NCI-H526 (cell line): Measurements from ENCODE around the gene SLC16A5.
"Not testable (repeated sequence)": the region's sequence is repeated elsewhere in the genome, so short reads cannot be mapped to it uniquely, and the experiment has no call there.

Source experiments
- DNase-seq, 2 experiments: peaks; one replicate each; lab custom pipeline; 2025; lab: John Stamatoyannopoulos, UW

SLC16A5 gene

DNA sequence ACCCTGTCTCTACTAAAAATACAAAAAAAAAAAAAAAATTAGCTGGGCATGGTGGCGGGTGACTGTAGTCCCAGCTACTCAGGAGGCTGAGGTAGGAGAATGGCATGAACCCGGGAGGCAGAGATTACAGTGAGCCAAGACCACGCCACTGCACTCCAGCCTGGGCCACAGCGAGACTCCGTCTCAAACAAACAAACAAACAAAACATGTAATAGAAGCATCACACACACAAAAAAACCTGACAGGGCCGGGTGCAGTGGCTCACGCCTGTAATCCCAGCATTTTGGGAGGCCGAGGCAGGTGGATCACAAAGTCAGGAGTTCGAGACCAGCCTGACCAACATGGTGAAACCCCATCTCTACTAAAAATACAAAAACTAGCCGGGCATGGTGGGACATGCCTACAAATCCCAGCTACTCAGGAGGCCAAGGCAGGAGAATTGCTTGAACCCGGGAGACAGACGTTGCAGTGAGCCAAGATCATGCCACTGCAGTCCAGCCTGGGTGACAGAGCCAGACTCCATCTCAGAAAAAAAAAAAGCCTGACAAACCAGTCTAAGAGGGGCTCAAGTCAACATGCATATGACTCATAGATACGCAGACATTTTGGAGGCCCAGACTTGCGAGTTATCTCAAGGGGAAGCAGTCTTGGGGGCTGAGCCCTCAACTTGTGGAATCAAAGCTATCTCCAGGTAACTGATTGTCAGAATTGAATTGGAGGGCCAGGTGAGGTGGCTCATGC lies 46.0 kb downstream of the SLC16A5 start:
- not testable (repeated sequence) for DNase-seq

DNA sequence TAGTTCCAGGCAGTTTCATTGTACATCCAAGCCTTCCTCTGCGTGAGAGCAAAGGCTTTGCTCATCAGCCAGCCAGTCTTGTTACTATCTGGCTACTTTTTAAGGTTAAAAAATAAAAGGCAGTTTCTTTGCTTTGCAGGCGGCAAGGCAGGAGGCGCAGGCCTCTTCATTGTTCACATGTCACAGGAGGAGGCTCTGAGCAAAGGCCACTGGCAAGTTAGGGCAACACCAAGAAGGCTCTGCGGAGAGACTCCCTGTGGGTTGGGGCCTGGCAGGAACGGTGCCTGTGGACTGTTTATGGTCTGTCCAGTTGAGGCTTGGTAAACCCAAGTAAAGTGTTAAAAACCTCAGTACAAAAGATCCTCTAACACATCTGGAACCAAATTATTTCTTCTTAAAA lies 47.7 kb downstream of the SLC16A5 start:
- no peak for DNase-seq

DNA sequence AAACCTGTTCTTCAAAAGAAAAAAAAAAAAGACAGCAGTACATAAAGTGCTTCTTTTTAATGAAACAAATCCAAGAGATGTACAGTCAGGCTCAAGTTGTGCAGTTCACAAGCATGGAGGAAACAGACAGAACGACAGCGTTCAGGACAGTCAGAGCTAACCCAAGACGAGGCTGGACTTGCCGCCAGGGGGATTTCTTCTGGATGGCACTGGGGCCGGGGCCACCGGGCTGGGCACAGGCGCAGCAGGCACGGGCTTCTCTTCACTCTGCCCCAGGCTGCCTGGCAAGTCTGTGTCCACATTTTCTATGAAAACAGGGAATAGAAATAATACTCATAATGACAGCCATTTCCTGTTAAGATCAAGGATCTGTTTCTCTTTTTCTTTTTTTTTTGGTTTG lies 48.2 kb downstream of the SLC16A5 start:
- no peak for DNase-seq

DNA sequence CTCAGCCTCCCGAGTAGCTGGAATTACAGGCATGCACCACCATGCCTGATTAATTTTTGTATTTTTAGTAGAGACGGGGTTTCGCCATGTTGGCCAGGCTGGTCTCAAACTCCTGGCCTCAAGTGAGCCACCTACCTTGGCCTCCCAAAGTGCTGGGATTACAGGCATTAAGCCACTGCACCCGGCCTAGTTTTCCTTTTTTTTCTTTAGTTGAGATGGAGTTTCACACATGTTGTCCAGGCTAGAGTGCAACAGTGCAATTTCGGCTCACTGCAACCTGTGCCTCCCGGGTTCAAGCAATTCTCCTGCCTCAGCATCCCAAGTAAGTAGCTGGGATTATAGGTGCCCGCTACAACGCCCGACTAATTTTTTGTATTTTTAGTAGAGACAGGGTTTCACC lies 50.0 kb downstream of the SLC16A5 start:
- DNase-seq: not testable (repeated sequence)

DNA sequence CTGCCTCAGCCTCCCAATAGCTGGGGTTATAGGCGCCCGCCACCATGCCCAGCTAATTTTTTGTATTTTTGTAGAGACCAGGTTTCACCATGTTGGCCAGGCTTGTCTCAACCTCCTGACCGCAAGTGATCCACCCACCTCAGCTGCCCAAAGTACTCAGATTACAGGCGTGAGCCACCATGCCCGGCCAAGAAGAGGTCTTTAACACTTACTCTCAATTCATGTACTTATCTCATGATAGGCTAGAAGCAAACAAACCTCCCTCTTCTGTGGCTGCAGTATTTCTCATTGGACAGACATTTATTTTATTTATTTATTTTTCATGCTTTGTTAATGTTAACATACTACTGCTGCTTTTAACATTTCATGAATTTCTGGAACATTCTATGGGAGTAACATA lies 50.8 kb downstream of the SLC16A5 start:
- no peak for DNase-seq

DNA sequence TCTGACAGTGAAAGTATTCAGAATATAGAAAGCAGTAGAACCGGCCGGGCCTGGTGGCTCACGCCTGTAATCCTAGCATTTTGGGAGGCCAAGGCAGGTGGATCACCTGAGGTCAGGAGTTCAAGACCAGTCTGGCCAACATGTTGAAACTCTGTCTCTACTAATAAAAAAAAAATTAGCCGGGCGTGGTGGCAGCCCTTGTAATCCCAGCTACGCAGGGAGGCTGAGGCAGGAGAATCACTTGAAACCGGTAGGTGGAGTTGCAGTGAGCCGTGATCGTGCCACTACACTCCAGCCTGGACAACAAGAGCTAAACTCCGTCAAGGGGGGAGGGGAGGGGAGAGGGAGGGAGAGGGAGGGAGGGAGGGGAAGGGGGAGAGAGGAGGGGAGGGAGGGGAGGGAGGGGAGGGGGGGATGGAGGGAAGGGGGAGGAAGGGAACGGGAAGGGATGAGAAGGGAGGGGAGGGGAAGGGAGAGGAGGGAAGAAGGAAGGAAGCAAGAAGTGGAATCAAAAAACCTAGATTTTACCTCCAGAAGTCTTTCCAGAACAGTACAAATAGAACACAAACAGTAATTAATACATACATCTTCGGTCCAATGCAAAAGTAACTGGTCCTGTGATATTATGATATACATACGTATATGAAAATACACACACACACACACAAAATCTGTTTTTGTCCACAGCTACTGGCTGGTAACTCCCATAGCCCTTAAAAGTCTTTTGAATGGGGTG lies 54.6 kb downstream of the SLC16A5 start:
- DNase-seq: no peak

DNA sequence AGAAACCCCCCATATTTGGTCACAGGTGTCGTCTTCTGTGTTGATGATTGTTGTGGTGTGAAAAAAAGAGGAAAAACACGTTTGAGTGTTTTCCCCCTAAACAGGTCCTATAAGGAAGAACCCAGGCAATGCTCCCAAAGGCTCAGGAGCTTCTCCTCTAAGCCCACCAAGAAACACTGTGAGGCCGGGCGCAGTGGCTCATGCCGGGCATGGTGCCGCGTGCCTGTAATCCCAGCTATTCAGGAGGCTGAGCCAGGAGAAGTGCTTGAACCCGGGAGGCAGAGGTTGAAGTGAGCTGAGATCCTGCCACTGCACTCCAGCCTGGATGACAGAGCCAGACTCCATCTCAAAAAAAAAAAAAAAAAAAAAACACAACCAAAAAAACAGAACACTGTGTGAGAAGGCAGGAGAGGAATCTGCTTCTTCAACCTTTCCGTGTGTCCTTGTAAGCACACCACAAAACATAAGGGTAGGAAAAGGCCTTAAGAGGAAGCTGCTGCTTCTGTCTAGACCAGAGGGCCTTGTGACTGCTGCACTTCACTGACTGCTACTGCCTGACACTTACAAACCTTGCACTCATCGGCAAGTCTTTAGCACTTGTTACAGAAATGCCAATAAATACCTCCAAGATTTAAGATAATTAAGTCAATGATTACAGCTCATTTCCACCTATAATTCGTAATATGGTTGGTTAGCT lies 57.2 kb downstream of the SLC16A5 start:
- no peak for DNase-seq

DNA sequence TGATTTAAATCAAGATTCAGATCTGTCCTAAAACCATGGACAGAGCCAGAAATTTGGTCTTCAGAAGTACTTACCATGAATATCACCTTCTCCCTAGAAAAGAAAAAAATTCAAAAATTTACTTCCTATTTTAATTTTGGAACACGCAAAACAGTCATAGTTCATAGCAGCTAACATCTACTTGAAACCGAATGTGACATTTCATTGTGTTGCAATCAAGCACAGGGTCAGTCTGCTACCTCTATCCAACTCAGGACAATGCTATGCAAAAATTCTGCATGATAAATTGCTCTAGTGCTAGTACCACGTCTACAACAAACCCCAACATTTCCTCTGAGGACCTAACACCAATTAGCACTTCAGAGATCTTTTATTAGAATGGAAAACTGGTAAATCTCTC lies 58.8 kb downstream of the SLC16A5 start:
- no peak for DNase-seq

DNA sequence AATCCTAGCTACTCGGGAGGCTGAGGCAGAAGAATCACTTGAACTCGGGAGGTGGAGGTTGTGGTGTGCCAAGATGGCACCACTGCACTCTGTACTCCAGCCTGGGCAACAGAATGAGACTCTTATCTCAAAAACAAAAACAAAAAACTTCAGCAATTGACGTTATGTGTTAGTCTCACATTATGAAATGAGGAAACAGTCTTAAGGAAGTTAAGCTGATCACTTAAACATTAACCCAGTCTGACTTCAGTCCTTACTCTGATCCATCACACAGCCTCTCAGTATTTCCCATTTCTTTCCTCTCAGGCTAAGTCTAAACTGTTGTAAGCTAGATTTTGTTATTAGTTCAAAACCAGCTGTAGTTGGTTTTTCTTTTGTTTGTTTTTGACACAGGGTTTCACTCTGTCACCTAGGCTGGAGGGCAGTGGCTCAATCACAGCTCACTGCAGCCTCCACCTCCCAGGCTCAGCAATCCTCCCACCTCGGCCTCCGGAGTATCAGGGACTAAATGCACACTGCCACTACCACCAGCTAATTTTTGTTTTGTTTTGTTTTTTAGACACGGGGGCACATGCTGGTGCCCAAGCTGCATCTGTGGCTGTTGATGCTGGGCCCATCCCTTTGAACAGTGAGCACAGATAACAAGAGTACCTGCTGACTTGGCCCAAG lies 60.3 kb downstream of the SLC16A5 start:
- DNase-seq: no peak

DNA sequence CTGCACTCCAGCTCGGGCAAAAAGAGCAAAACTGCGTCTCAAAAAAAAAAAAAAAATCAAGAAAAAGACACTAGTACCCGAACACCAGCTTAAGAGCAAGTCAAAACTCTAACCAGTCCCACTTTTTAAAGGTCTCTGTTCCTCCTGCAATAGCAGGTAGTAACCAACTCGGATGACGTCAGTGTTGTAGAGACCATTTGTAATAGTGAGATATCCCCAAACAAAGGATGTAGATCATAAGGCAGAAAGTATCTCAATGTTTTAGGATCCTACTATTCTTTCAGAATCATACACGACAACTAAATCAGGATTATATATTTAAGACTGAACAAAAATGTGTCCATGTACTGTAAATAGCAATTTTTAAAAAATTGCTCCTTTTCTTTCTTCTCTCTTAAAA lies 64.2 kb downstream of the SLC16A5 start:
- peak; percentile 15 to 23 for DNase-seq

DNA sequence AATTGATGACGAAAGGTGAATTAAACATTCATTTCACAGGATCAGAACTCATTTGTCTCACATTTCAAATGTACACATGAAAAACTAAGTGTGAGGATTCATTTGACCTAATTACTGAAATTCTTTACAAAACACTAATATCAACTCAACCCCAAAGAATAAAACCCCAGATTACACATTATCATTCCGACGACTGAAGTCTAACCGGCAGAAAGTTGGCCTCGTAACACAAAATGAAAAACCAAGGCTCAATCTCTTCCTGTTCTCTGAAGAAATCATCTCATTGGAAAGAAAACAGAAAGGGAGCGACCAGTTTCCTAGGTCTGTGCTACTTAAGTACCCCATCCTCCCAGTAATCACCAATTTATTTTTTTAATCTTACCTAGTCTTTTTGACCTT lies 64.8 kb downstream of the SLC16A5 start:
- no peak for DNase-seq

DNA sequence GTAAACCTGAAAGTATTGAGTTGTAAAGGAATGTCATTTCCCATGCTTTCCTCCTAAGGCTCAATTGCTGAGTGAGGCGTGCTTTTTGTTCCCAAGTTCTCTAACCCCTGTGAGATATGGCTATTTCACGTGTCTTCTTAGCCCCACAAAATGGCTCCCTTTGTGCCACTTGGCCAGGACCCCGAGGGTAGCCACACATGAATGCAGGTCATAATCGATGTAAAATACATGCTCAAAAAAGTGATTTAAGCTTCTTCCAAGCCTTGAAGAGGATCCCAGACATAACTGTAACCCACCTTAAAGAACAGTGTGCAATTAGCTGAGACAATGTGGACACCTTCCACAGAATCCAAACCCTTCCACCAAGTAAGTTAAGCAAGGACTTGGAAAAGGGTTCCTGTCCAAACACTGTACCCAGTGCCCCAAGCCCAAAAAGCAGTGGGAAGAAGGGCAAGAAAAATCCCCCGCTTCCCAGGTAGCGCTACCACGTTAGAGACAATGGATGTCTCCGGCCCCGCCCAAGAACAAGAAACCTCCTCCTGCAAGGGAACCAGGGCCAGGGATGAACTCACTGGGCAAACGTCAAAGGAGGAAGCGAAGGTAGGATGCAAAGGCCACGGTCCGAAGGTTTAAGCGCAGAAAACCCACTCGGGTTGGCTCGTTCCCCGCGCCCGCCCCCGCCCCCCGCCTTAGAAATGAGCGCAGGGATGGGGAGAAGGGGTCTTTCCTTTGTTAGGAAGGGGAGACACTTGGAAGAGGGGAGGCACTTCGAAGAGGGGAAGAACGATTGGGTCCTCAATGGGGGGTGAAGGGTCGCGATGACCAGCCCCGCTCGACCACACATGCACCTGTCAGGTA lies 65.4 kb downstream of the SLC16A5 start:
- DNase-seq: peak; percentile 16 to 57

DNA sequence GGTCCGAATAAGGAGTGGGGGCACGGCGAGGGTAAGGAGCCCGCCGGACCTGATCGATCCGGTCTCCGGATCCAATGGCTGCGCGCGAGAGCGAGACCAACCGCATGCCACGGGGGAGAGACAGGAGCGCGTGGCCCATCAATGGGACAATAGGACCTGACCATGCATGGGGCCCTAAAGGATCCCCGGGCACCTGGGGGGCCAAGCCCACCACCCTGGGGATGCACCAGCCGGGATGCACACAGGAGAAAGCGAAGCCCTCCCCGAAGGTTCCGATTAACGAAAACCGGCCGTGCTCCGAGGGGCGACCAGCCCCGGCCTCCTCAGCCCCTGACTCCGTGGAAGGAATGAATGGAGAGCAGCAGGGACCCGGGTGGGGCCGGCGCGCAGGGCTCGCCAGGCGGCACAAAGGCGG lies 66.0 kb downstream of the SLC16A5 start:
- DNase-seq: peak; percentile 28 to 61

DNA sequence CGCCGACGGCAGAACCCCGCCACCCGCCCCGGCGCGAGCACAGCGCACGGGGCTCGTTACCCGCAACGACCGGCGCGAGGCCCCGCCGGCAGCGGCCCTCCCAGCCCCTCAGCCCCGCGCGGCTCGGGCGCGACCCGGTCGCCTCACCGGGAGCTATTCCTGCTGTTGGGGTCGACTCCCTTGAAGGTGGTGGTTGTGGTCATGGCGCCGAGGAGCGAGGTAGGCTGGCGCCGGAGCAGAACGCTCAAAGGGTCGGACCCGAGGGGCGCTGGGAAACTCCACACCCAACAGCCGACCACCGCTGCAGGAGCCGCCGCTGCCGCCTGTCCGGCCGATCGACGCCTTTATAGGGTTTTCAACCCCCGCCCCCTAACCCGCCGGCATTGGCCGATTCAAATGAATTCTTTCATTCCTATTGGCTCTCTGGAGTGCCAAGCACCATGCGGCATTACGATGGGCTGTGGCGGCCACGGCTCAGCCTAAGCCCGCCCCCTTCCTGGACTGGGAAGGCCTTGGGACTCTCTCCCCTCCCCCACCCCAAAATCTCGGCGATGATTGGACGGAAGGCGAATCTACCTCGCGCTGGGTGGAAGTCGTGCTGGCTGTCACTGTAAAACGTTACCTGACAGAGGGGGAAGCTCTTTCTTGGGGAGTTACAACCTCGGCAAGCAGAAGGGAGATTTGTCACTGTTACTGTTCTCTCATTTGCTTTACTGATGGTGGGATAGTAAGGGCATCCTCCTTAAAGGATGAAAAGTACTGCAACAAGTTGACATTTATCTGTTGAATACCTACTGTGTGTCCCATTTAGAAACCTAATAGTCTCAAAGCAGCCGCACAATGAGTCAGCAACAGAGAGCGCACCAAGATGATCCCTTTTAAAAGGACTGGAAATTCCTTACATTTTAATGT lies 66.7 kb downstream of the SLC16A5 start, which contains the start of gene JPT1:
Gene JPT1 (minus strand): TSS at position 318 of the 912 bp plus-strand sequence. CDS start 115 bp downstream, at position 203.
- peak; percentile 98 to 100 for DNase-seq

DNA sequence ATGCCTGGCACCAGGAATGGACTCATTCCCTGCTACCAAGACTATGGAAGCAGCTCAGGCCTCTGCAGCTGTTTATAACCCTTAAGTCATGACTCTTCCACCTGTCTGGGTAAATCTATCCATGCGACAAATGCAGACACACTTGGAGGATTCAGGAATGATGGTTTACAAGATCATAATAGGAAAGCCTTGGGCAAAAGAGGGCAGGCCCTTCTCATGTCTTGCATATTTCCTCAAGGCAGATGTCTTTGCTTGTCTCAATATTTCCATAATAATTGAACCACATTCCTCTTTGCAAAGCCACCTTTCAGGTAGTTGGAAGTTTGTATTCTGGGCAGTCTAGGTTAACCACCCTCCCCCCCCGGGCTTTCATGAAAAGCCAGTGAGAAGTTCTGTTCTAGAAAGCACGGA lies 67.4 kb downstream of the SLC16A5 start:
- DNase-seq: no peak
